Transverse colon (tissue), 4 donors: Measurements from ENCODE around the gene GSC. TPM values are rescaled to one million over a fixed set of nuclear protein-coding genes. Genes with fewer than 3 reads are reported as not detected.
A peak's percentile ranks its signal among the peaks of the same experiment; 100 is the strongest.

Source experiments
- DNase-seq: peaks from one replicate; pipeline ENCODE4 v3.0.0-alpha.2; 2019
- H3K27ac ChIP-seq, 4 donors: fragments of 200-600 bp; sonication (generic); 2 replicates each; pipeline ENCODE4 v1.5.1; 2016 to 2018; ENCODE audit warnings: inconsistent platforms in 4 of 4
- H3K27me3 ChIP-seq: fragments of 200-600 bp; sonication (generic); 2 replicates; pipeline ENCODE4 v1.5.1; 2017; ENCODE audit warnings: inconsistent platforms
- H3K36me3 ChIP-seq, 4 donors: fragments of 200-600 bp; sonication (generic); 2 replicates each; pipeline ENCODE4 v1.5.1; 2017 to 2019; ENCODE audit warnings: inconsistent platforms in 4 of 4
- H3K4me1 ChIP-seq, 4 donors: fragments of 200-600 bp; sonication (generic); 2 replicates each; pipeline ENCODE4 v1.5.1; 2017 to 2020; ENCODE audit warnings: inconsistent platforms in 4 of 4
- H3K4me3 ChIP-seq, 4 donors: fragments of 200-600 bp; sonication (generic); 1 replicate in 1 of 4; 2 replicates in 3 of 4; pipeline versions ENCODE4 v1.5.1 to v1.6.1; 2017 to 2019; ENCODE audit warnings: inconsistent platforms in 4 of 4
- H3K9me3 ChIP-seq, 2 donors: fragments of 200-600 bp; sonication (generic); 2 replicates each; pipeline ENCODE4 v1.5.1; 2017 to 2019; ENCODE audit warnings: inconsistent platforms in 2 of 2
- CTCF ChIP-seq, 5 experiments: fragments of 200-600 bp in 3 of 5; fragments of 450-650 bp in 2 of 5; sonication (generic) in 3 of 5; IDR thresholded peaks; 1 replicate in 2 of 5; 2 replicates in 3 of 5; pipeline ENCODE4 v1.5.1; 2016 to 2017; ENCODE audit warnings: antibody characterized with exemption in 5 of 5, inconsistent platforms in 3 of 5, mild to moderate bottlenecking in 2 of 5, moderate library complexity in 1 of 5
- EP300 ChIP-seq: sonication (generic); formaldehyde crosslinking; IDR thresholded peaks from one replicate; pipeline ENCODE4 v1.6.1; 2017; ENCODE audit warnings: antibody characterized with exemption, low read depth
- POLR2A ChIP-seq: fragments of 450-650 bp; IDR thresholded peaks from one replicate; pipeline ENCODE4 v1.6.1; 2016; ENCODE audit warnings: antibody characterized with exemption, mild to moderate bottlenecking, moderate library complexity
- POLR2AphosphoS5 ChIP-seq, 3 donors: sonication (generic); formaldehyde crosslinking; IDR thresholded peaks; one replicate each; pipeline ENCODE4 v1.6.1; 2016; ENCODE audit warnings: antibody characterized with exemption in 3 of 3
- WGBS, 2 donors: methylation state at CpG; one replicate each; pipeline ENCODE4 v1.1.5; 2018; ENCODE audit warnings: low coverage in 1 of 2; 5-methylcytosine and 5-hydroxymethylcytosine counted together
- in situ Hi-C, 4 donors: fragments of 200-750 bp; cut with MboI; loops; one replicate each; pipeline versions ENCODE4 v1.15.0 to v1.15.1; 2017; ENCODE audit warnings: low sequenced_read_pairs in 3 of 4, low pct_ligation_motif_present in 1 of 4, low pct_unique_long_range_greater_than_20kb in 1 of 4
- intact Hi-C: fragments of 100-400 bp; cut with DNase I; formaldehyde crosslinking; loops from one replicate; pipeline ENCODE4 v1.15.1; 2023; ENCODE audit warnings: low total_unique reads
- total RNA-seq, 4 donors: library from RNA; depleted of rRNA; stranded (reverse); fragments of >200 nt; gene quantifications; one replicate each; pipeline ENCODE4 v1.1.0, GENCODE V29; 2016

GSC gene
- total RNA-seq, 4 donors from 2014 or later = 0.32 TPM; not detected in 3

DNA sequence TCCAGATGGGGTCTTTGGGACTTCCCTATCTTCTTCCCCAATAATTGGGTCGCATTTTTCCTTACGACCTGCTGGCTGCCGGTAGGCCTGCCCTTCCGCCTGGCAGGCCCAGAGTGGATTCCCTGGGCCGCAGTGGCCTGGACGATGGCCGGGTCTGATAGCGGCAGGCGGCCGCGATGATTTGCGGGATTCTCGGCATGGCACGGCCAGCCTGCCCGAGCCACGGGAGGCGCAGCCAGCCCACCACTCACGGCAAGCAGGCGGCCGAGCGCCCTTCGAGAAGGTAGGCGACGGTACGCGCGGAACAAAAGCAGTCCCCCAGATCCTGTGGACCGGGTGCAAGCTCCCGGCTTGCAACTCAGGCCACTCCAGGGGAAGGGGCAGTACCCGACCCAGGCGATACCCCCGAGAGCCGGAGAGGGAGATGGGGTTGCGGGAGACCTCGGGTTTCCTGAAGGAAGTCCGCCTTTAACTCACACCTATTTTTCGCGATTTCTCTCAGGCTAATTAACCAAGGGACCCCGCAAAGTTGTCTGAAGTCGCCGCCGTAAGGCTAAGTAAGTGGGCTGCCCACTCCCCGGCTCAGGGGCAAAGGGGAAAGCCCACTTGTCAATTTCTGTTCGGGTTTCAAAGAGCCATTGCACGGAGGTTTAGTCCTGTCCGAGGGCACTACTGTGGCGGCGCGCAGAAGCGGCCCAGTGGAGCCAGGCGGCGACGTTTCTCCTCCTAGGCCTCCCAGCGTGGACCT is 1.4 kb upstream of the GSC start:
- peaks cover 100% of the 10 kb centered on the region for H3K27me3 ChIP-seq
- intact Hi-C loops (no loop called here), in situ Hi-C loops (no loop called here)
- 0 to 22% methylated on average over 1 to 32 of the region's 54 CpGs for WGBS, 2 donors
- peaks cover 9 to 25% (median 21%) of the 10 kb centered on the region in 4 donors for H3K4me1 ChIP-seq
- no peaks in the 10 kb centered on the region for H3K9me3 ChIP-seq
- H3K36me3 ChIP-seq = no peaks in the 10 kb centered on the region
- TF ChIP-seq EP300 = no peak
- TF ChIP-seq POLR2A = no peak
- TF ChIP-seq CTCF (IDR thresholded peaks at IDR 0.05) = no peak
- TF ChIP-seq POLR2AphosphoS5 (IDR thresholded peaks at IDR 0.05) = no peak
- no peak overlapping the region for H3K27ac ChIP-seq
- DNase-seq = no peak
- H3K4me3 ChIP-seq = no peak overlapping the region

GRCh38 chr14:94770815-94771157 is 873 bp upstream of the GSC start:
- no peaks in the 10 kb centered on the region for H3K9me3 ChIP-seq
- H3K4me3 ChIP-seq = no peak overlapping the region
- WGBS, 2 donors = 44 to 51% methylated on average over 9 of the region's 9 CpGs
- H3K27ac ChIP-seq = no peak overlapping the region
- intact Hi-C loops (no loop called here), in situ Hi-C loops (no loop called here)
- H3K36me3 ChIP-seq = no peaks in the 10 kb centered on the region
- H3K27me3 ChIP-seq = peaks cover 100% of the 10 kb centered on the region
- DNase-seq = no peak
- peaks cover 9 to 25% (median 21%) of the 10 kb centered on the region in 4 donors for H3K4me1 ChIP-seq
- TF ChIP-seq EP300 = no peak
- no peak for TF ChIP-seq POLR2A
- no peak for TF ChIP-seq POLR2AphosphoS5 (IDR thresholded peaks at IDR 0.05)
- TF ChIP-seq CTCF (IDR thresholded peaks at IDR 0.05) = no peak

- no peak for DNase-seq
- peaks cover 100% of the 10 kb centered on the region for H3K27me3 ChIP-seq
- in situ Hi-C loops = no loop called here
- H3K4me1 ChIP-seq = peaks cover 9 to 25% (median 21%) of the 10 kb centered on the region in 4 donors
- no peaks in the 10 kb centered on the region for H3K36me3 ChIP-seq
- H3K27ac ChIP-seq = no peak overlapping the region
- intact Hi-C loops = no loop called here
- no peaks in the 10 kb centered on the region for H3K9me3 ChIP-seq
- WGBS, 2 donors = 7% methylated on average over 11 to 18 of the region's 18 CpGs
- H3K4me3 ChIP-seq = peak overlapping the region in 3 of 4 donors; percentile 9 to 57 (median 33)
- TF ChIP-seq CTCF (IDR thresholded peaks at IDR 0.05) (no peak), POLR2AphosphoS5 (IDR thresholded peaks at IDR 0.05) (no peak), EP300 (no peak), POLR2A (no peak)
These were observed 387 bp upstream of the GSC start for GRCh38 chr14:94770251-94770749.

GRCh38 chr14:94768521-94769390 is 1.2 kb downstream of the GSC start:
- in situ Hi-C loops (no loop called here), intact Hi-C loops (no loop called here)
- peaks cover 9 to 25% (median 21%) of the 10 kb centered on the region in 4 donors for H3K4me1 ChIP-seq
- 7% methylated on average over 44 of the region's 82 CpGs; no CpG with 5 or more reads in 1 of the 2 donors for WGBS, 2 donors
- no peak for TF ChIP-seq CTCF (IDR thresholded peaks at IDR 0.05)
- no peak for TF ChIP-seq POLR2A
- TF ChIP-seq EP300 = no peak
- no peak for TF ChIP-seq POLR2AphosphoS5 (IDR thresholded peaks at IDR 0.05)
- peaks cover 100% of the 10 kb centered on the region for H3K27me3 ChIP-seq
- peak overlapping the region in 2 of 4 donors; percentile 33 to 57 for H3K4me3 ChIP-seq
- no peaks in the 10 kb centered on the region for H3K36me3 ChIP-seq
- no peaks in the 10 kb centered on the region for H3K9me3 ChIP-seq
- DNase-seq = no peak
- H3K27ac ChIP-seq = no peak overlapping the region
